WTC11 (cell line): ENCODE results near the gene PLEKHG5. TPM values are rescaled to one million over a fixed set of nuclear protein-coding genes. Genes with fewer than 3 reads are reported as not detected.

Experiments
- ATAC-seq: fragments of 200-7000 bp; cut with Tn5 transposase; 2 replicates; pipeline ENCODE4 v1.10.0; 2021; ENCODE audit warnings: mild to moderate bottlenecking, moderate library complexity
- CTCF ChIA-PET: fragments of 300-600 bp; sonication (Branson Sonifier 250); formaldehyde crosslinking; loops from one replicate; lab custom pipeline; 2021; ENCODE audit warnings: antibody characterized with exemption; lab: Charles Lee
- POLR2A ChIA-PET: fragments of 350-600 bp; sonication (Branson Sonifier 250); formaldehyde crosslinking; loops from one replicate; lab custom pipeline; 2021; ENCODE audit warnings: antibody characterized with exemption; lab: Charles Lee
- DNase-seq: peaks from one replicate; pipeline ENCODE4 v3.0.0; 2021; ENCODE audit warnings: low spot score
- H3K27ac Mint-ChIP-seq: 2 replicates; pipeline ENCODE4 v1.8.0; 2021; ENCODE audit warnings: mixed read lengths
- H3K27me3 Mint-ChIP-seq: 2 replicates; pipeline ENCODE4 v1.8.0; 2021; ENCODE audit warnings: low read depth, mild to moderate bottlenecking, moderate library complexity, mixed read lengths
- H3K36me3 Mint-ChIP-seq: 2 replicates; pipeline ENCODE4 v1.8.0; 2021; ENCODE audit warnings: mixed read lengths
- H3K4me1 Mint-ChIP-seq: 2 replicates; pipeline ENCODE4 v1.8.0; 2022; ENCODE audit warnings: mixed read lengths
- H3K4me3 Mint-ChIP-seq: 2 replicates; pipeline ENCODE4 v1.8.0; 2021; ENCODE audit warnings: mild to moderate bottlenecking, moderate library complexity, mixed read lengths
- H3K9me3 Mint-ChIP-seq: 2 replicates; pipeline ENCODE4 v1.8.0; 2021; ENCODE audit warnings: mixed read lengths
- FOXP1 ChIP-seq: sonication (generic); formaldehyde crosslinking; IDR thresholded peaks from 2 replicates; pipeline ENCODE4 v1.8.0; 2022; ENCODE audit warnings: missing genetic modification reagents, mild to moderate bottlenecking, moderate library complexity, borderline replicate concordance
- NR2C2 ChIP-seq: sonication (generic); formaldehyde crosslinking; IDR thresholded peaks from 2 replicates; pipeline ENCODE4 v1.8.0; 2022; ENCODE audit warnings: mild to moderate bottlenecking, missing genetic modification reagents
- NR3C1 ChIP-seq: sonication (generic); formaldehyde crosslinking; conservative IDR thresholded peaks from 2 replicates; pipeline ENCODE4 v1.8.1; 2023; ENCODE audit warnings: low read depth, mild to moderate bottlenecking, missing genetic modification reagents
- OVOL2 ChIP-seq: fragments of 250-450 bp; sonication (Bioruptor Pico); IDR thresholded peaks from 2 replicates; pipeline ENCODE4 v1.9.0; 2021; ENCODE audit warnings: mild to moderate bottlenecking, borderline replicate concordance
- SP1 ChIP-seq: sonication (generic); formaldehyde crosslinking; conservative IDR thresholded peaks from 2 replicates; pipeline ENCODE4 v1.8.1; 2022; ENCODE audit warnings: missing genetic modification reagents
- ZNF138 ChIP-seq: sonication (generic); formaldehyde crosslinking; conservative IDR thresholded peaks from 2 replicates; pipeline ENCODE4 v1.8.1; 2022; ENCODE audit warnings: mild to moderate bottlenecking, moderate library complexity, missing genetic modification reagents
- ZNF281 ChIP-seq: sonication (generic); formaldehyde crosslinking; IDR thresholded peaks from 2 replicates; pipeline ENCODE4 v1.8.0; 2023; ENCODE audit warnings: mild to moderate bottlenecking, missing genetic modification reagents
- total RNA-seq: library from RNA; stranded (reverse); gene quantifications from 3 replicates; pipeline ENCODE4 v1.2.3, GENCODE V29; 2021
- TF ChIP-seq, protein P1 (sequence below): sonication (generic); formaldehyde crosslinking; IDR thresholded peaks from 2 replicates; pipeline ENCODE4 v1.8.0; 2022; ENCODE audit warnings: missing genetic modification reagents
- TF ChIP-seq, protein P2 (sequence below): sonication (generic); formaldehyde crosslinking; IDR thresholded peaks from 2 replicates; pipeline ENCODE4 v1.8.1; 2023; ENCODE audit warnings: mild to moderate bottlenecking, moderate library complexity, missing genetic modification reagents
- TF ChIP-seq, protein P3 (sequence below): sonication (generic); formaldehyde crosslinking; IDR thresholded peaks from 2 replicates; pipeline ENCODE4 v1.8.1; 2022; ENCODE audit warnings: missing genetic modification reagents, borderline replicate concordance

Gene PLEKHG5
- total RNA-seq, 1 experiment from 2014 or later: 27.5 TPM

DNA sequence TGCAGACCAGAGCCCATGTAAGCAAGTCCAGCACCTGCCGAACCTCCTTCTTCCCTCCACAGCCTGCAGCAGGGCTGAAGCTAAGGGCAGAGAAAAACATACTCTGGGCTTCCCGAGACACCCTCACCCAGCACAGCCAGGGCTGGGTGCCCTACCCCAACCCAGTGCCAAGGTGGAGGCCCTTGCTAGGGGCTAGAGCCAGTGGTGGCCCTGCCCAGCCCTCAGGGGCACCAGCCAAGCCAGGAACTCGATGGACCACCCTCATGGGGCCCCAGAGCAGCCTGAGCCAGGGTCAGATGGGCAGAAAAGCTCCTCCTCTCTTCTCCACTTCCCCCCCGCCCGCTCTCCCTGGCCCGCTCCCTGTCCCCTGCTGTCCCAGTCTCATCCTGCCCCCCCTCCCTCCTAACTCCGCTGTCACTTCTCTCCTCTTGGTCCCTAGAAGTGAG, 41.4 kb downstream of the PLEKHG5 start:
- peaks cover 28% of the 10 kb centered on the region for H3K4me1 Mint-ChIP-seq
- ChIA-PET CTCF (interaction anchor here (0.9 to 6.4 kb wide), 12 partner anchors 9 to 210 kb away, joined by 3 to 85 read pairs (median 23); partner anchors contain the start of genes HES2, PLEKHG5 and TNFRSF25), POLR2A (no interaction called here)
- no peak for ATAC-seq
- TF ChIP-seq NR3C1 (CRISPR knock-in tag): no peak
- TF ChIP-seq, protein P1, sequence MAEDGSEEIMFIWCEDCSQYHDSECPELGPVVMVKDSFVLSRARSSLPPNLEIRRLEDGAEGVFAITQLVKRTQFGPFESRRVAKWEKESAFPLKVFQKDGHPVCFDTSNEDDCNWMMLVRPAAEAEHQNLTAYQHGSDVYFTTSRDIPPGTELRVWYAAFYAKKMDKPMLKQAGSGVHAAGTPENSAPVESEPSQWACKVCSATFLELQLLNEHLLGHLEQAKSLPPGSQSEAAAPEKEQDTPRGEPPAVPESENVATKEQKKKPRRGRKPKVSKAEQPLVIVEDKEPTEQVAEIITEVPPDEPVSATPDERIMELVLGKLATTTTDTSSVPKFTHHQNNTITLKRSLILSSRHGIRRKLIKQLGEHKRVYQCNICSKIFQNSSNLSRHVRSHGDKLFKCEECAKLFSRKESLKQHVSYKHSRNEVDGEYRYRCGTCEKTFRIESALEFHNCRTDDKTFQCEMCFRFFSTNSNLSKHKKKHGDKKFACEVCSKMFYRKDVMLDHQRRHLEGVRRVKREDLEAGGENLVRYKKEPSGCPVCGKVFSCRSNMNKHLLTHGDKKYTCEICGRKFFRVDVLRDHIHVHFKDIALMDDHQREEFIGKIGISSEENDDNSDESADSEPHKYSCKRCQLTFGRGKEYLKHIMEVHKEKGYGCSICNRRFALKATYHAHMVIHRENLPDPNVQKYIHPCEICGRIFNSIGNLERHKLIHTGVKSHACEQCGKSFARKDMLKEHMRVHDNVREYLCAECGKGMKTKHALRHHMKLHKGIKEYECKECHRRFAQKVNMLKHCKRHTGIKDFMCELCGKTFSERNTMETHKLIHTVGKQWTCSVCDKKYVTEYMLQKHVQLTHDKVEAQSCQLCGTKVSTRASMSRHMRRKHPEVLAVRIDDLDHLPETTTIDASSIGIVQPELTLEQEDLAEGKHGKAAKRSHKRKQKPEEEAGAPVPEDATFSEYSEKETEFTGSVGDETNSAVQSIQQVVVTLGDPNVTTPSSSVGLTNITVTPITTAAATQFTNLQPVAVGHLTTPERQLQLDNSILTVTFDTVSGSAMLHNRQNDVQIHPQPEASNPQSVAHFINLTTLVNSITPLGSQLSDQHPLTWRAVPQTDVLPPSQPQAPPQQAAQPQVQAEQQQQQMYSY: no peak
- no peak for TF ChIP-seq ZNF138 (CRISPR knock-in tag)
- TF ChIP-seq, protein P2, sequence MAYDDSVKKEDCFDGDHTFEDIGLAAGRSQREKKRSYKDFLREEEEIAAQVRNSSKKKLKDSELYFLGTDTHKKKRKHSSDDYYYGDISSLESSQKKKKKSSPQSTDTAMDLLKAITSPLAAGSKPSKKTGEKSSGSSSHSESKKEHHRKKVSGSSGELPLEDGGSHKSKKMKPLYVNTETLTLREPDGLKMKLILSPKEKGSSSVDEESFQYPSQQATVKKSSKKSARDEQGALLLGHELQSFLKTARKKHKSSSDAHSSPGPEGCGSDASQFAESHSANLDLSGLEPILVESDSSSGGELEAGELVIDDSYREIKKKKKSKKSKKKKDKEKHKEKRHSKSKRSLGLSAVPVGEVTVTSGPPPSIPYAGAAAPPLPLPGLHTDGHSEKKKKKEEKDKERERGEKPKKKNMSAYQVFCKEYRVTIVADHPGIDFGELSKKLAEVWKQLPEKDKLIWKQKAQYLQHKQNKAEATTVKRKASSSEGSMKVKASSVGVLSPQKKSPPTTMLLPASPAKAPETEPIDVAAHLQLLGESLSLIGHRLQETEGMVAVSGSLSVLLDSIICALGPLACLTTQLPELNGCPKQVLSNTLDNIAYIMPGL (CRISPR knock-in tag): no peak
- no peak for TF ChIP-seq ZNF281 (CRISPR knock-in tag)
- TF ChIP-seq, protein P3, sequence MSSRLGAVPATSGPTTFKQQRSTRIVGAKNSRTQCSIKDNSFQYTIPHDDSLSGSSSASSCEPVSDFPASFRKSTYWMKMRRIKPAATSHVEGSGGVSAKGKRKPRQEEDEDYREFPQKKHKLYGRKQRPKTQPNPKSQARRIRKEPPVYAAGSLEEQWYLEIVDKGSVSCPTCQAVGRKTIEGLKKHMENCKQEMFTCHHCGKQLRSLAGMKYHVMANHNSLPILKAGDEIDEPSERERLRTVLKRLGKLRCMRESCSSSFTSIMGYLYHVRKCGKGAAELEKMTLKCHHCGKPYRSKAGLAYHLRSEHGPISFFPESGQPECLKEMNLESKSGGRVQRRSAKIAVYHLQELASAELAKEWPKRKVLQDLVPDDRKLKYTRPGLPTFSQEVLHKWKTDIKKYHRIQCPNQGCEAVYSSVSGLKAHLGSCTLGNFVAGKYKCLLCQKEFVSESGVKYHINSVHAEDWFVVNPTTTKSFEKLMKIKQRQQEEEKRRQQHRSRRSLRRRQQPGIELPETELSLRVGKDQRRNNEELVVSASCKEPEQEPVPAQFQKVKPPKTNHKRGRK (CRISPR knock-in tag): no peak
- peaks cover 2% of the 10 kb centered on the region; the same call in 1 of the 2 replicates for H3K36me3 Mint-ChIP-seq
- H3K9me3 Mint-ChIP-seq: no peaks in the 10 kb centered on the region
- no peaks in the 10 kb centered on the region; the same call in 1 of the 2 replicates for H3K27me3 Mint-ChIP-seq
- no peak overlapping the region for H3K27ac Mint-ChIP-seq
- peak overlapping the region; percentile 67; the same call in 1 of the 2 replicates for H3K4me3 Mint-ChIP-seq
- DNase-seq: no peak

- Mint-ChIP-seq H3K27me3 (no peaks in the 10 kb centered on the region; the same call in 1 of the 2 replicates), H3K27ac (0 out of 2 replicates have a peak overlapping the region, but pooled peaks have one; percentile 48), H3K9me3 (no peaks in the 10 kb centered on the region), H3K4me3 (peak overlapping the region; percentile 67), H3K36me3 (peaks cover 2% of the 10 kb centered on the region; the same call in 1 of the 2 replicates), H3K4me1 (peaks cover 31% of the 10 kb centered on the region)
- POLR2A ChIA-PET: no interaction called here
- no peak for TF ChIP-seq OVOL2 (CRISPR knock-in tag)
- no peak for TF ChIP-seq NR2C2 (CRISPR knock-in tag)
- TF ChIP-seq SP1: 0 out of 2 replicates have a peak, but pooled peaks have one; percentile 30
- TF ChIP-seq FOXP1 (CRISPR knock-in tag): no peak
- DNase-seq: peak; percentile 73
- ATAC-seq: peak; percentile 13
- CTCF ChIA-PET: interaction anchor here (0.6 to 6.4 kb wide), 29 partner anchors 8 to 244 kb away, joined by 3 to 85 read pairs (median 8); partner anchors contain the start of genes ACOT7, HES2, PLEKHG5 and TNFRSF25
Observed at GRCh38 chr1:6448749-6449631, 42.5 kb downstream of the PLEKHG5 start.
